GM23338 (cell line): ENCODE measurements around the gene ZNF493. TPM values are rescaled to one million over a fixed set of nuclear protein-coding genes. Genes with fewer than 3 reads are reported as not detected.
A peak's percentile ranks its signal among the peaks of the same experiment; 100 is the strongest.

Experiments
- ATAC-seq: fragments of 200-7000 bp; cut with Tn5 transposase; 3 replicates; pipeline ENCODE4 v1.9.1; 2020
- DNase-seq: peaks from one replicate; pipeline ENCODE4 v3.0.0-alpha.2; 2015; ENCODE audit warnings: low spot score
- H2AFZ ChIP-seq: fragments of 200-600 bp; sonication (generic); 2 replicates; pipeline ENCODE4 v1.8.0; 2016; ENCODE audit warnings: antibody characterized with exemption, mild to moderate bottlenecking, moderate library complexity
- H3F3A ChIP-seq: fragments of 200-600 bp; sonication (generic); replicated peaks from 2 replicates; pipeline ENCODE4 v1.8.0; 2017; ENCODE audit warnings: antibody characterized with exemption, mixed run types, low read depth
- H3K27ac ChIP-seq: fragments of 200-600 bp; sonication (generic); 2 replicates; pipeline ENCODE4 v1.6.1; 2016; ENCODE audit warnings: low read depth
- H3K27me3 ChIP-seq: fragments of 200-600 bp; sonication (generic); 2 replicates; pipeline ENCODE4 v1.8.0; 2016; ENCODE audit warnings: mild to moderate bottlenecking, mixed run types, moderate library complexity; ENCODE audit not compliant: insufficient read depth
- H3K36me3 ChIP-seq: fragments of 200-600 bp; sonication (generic); 2 replicates; pipeline ENCODE4 v1.8.0; 2016; ENCODE audit warnings: mild to moderate bottlenecking; ENCODE audit not compliant: insufficient read depth
- H3K4me1 ChIP-seq: fragments of 200-600 bp; sonication (generic); 2 replicates; pipeline ENCODE4 v1.8.0; 2016; ENCODE audit warnings: mild to moderate bottlenecking, moderate library complexity; ENCODE audit not compliant: insufficient read depth
- H3K4me2 ChIP-seq: fragments of 200-600 bp; sonication (generic); 2 replicates; pipeline ENCODE4 v1.7.1; 2017; ENCODE audit warnings: mixed run types
- H3K4me3 ChIP-seq: fragments of 200-600 bp; sonication (generic); 2 replicates; pipeline ENCODE4 v1.6.1; 2016; ENCODE audit warnings: mixed run types
- H3K79me2 ChIP-seq: fragments of 200-600 bp; sonication (generic); replicated peaks from 2 replicates; pipeline ENCODE4 v1.8.0; 2017; ENCODE audit warnings: mild to moderate bottlenecking; ENCODE audit not compliant: insufficient read depth
- H3K9me2 ChIP-seq: fragments of 200-600 bp; sonication (generic); 2 replicates; pipeline ENCODE4 v1.8.0; 2017; ENCODE audit not compliant: insufficient read depth
- H4K20me1 ChIP-seq: fragments of 200-600 bp; sonication (generic); replicated peaks from 2 replicates; pipeline ENCODE4 v1.8.0; 2017; ENCODE audit warnings: mild to moderate bottlenecking; ENCODE audit not compliant: insufficient read depth
- H3K27ac Mint-ChIP-seq: 2 replicates; pipeline ENCODE4 v1.8.0; 2020; ENCODE audit warnings: inconsistent platforms, mild to moderate bottlenecking, moderate library complexity, mixed read lengths
- H3K27me3 Mint-ChIP-seq: 3 replicates; pipeline ENCODE4 v1.8.0; 2022; ENCODE audit warnings: low read depth, mild to moderate bottlenecking, moderate library complexity, mixed read lengths, inconsistent platforms; ENCODE audit not compliant: insufficient read depth, poor library complexity
- H3K36me3 Mint-ChIP-seq: 3 replicates; pipeline ENCODE4 v1.8.0; 2021; ENCODE audit warnings: low read depth, mild to moderate bottlenecking, inconsistent platforms, moderate library complexity, mixed read lengths
- H3K4me1 Mint-ChIP-seq: 3 replicates; pipeline ENCODE4 v1.8.0; 2020; ENCODE audit warnings: mild to moderate bottlenecking, inconsistent platforms, mixed read lengths
- H3K4me3 Mint-ChIP-seq: 3 replicates; pipeline ENCODE4 v1.8.0; 2021; ENCODE audit warnings: moderate library complexity, mild to moderate bottlenecking, inconsistent platforms, mixed read lengths
- H3K9me3 Mint-ChIP-seq: 3 replicates; pipeline ENCODE4 v1.8.0; 2020; ENCODE audit warnings: moderate library complexity, mild to moderate bottlenecking, inconsistent platforms, mixed read lengths
- EZH2phosphoT487 ChIP-seq: fragments of 200-600 bp; sonication (generic); IDR thresholded peaks from one replicate; pipeline ENCODE4 v1.8.1; 2018; ENCODE audit warnings: antibody characterized with exemption; ENCODE audit not compliant: unreplicated experiment
- JUNB ChIP-seq: IDR thresholded peaks from one replicate; pipeline ENCODE4 v1.6.1; 2016; ENCODE audit warnings: antibody characterized with exemption; ENCODE audit not compliant: unreplicated experiment
- NANOG ChIP-seq: IDR thresholded peaks from 2 replicates; pipeline ENCODE4 v1.6.1; 2016; ENCODE audit warnings: antibody characterized with exemption, borderline replicate concordance
- ZNF331 ChIP-seq: fragments of 250-450 bp; sonication (Bioruptor Pico); IDR thresholded peaks from 2 replicates; pipeline ENCODE4 v1.5.0; 2020; ENCODE audit warnings: low read depth, mild to moderate bottlenecking, moderate library complexity
- polyA plus RNA-seq: library from polyadenylated mRNA; unstranded; fragments of >200 nt; fragmentation: Nextera tagmentation; extraction: Ambion mirVana; gene quantifications from 2 replicates; pipeline ENCODE4 v1.2.1, GENCODE V29; 2016
- total RNA-seq: library from RNA; depleted of rRNA; stranded (reverse); fragments of >200 nt; shearing (Covaris generic); gene quantifications from 2 replicates; pipeline ENCODE4 v1.2.3, GENCODE V29; 2014
- TF ChIP-seq, protein P1 (sequence below), 2 experiments: fragments of 200-600 bp in 1 of 2; sonication (generic) in 1 of 2; conservative IDR thresholded peaks; 2 replicates each; pipeline versions ENCODE4 v1.5.1 to v1.6.1; 2016 to 2017; ENCODE audit warnings: antibody characterized with exemption in 2 of 2, low read depth in 2 of 2, mild to moderate bottlenecking in 2 of 2, moderate library complexity in 1 of 2
- TF ChIP-seq, protein P2 (sequence below): fragments of 250-450 bp; sonication (Bioruptor Pico); IDR thresholded peaks from 2 replicates; pipeline ENCODE4 v1.5.0; 2020; ENCODE audit warnings: mild to moderate bottlenecking, moderate library complexity

ZNF493 gene
- total and polyA plus RNA-seq, 2 experiments from 2014 or later: 28.7 to 63.4 TPM

DNA sequence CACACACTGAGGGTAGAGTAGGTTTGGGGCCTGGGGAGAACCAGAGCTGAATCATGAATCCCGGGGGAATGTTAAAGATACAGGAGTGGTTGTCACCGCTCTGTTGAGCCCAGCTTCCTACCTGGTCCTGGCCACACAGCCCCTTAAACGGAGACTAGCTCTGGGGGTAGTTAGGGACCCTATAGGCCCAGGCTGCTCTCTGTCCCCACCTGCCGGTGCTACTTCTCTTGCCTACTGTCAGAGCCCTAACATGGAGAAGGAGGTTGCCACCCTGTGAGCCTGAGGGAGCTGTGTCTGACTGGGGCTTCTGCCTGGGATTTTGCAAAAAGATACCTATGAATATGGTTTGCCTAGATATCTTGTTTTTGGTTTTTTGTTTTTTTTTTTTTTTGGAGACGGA is 71.9 kb downstream of the ZNF493 start:
- ATAC-seq (peak; percentile 49), DNase-seq (peak; percentile 66)
- H3K79me2 ChIP-seq: no peaks in the 10 kb centered on the region
- peaks cover 4% of the 10 kb centered on the region; the same call in 1 of the 3 replicates for H3K36me3 Mint-ChIP-seq
- H3K27me3 ChIP-seq: no peaks in the 10 kb centered on the region
- no peaks in the 10 kb centered on the region for H3K4me1 Mint-ChIP-seq
- no peak overlapping the region for H3K4me3 Mint-ChIP-seq
- H3K9me2 ChIP-seq: no peaks in the 10 kb centered on the region
- no peak overlapping the region for H3K4me3 ChIP-seq
- H3K27ac ChIP-seq: no peak overlapping the region
- no peak for TF ChIP-seq ZNF331 (CRISPR knock-in tag)
- TF ChIP-seq, protein P1, sequence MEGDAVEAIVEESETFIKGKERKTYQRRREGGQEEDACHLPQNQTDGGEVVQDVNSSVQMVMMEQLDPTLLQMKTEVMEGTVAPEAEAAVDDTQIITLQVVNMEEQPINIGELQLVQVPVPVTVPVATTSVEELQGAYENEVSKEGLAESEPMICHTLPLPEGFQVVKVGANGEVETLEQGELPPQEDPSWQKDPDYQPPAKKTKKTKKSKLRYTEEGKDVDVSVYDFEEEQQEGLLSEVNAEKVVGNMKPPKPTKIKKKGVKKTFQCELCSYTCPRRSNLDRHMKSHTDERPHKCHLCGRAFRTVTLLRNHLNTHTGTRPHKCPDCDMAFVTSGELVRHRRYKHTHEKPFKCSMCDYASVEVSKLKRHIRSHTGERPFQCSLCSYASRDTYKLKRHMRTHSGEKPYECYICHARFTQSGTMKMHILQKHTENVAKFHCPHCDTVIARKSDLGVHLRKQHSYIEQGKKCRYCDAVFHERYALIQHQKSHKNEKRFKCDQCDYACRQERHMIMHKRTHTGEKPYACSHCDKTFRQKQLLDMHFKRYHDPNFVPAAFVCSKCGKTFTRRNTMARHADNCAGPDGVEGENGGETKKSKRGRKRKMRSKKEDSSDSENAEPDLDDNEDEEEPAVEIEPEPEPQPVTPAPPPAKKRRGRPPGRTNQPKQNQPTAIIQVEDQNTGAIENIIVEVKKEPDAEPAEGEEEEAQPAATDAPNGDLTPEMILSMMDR (conservative IDR thresholded peaks at IDR 0.05; ENCODE audit: low read depth in 2 of 2): peak; percentile 55 to 66
- TF ChIP-seq EZH2phosphoT487: no peak
- H3F3A ChIP-seq: no peaks in the 10 kb centered on the region
- no peak overlapping the region for H3K27ac Mint-ChIP-seq
- peaks cover 20% of the 10 kb centered on the region for H3K9me3 Mint-ChIP-seq
- H3K4me2 ChIP-seq: no peak overlapping the region
- H3K36me3 ChIP-seq: no peaks in the 10 kb centered on the region
- H3K27me3 Mint-ChIP-seq: peaks cover 2% of the 10 kb centered on the region
- H3K4me1 ChIP-seq: no peaks in the 10 kb centered on the region
- no peak overlapping the region for H2AFZ ChIP-seq
- H4K20me1 ChIP-seq: no peaks in the 10 kb centered on the region

DNA sequence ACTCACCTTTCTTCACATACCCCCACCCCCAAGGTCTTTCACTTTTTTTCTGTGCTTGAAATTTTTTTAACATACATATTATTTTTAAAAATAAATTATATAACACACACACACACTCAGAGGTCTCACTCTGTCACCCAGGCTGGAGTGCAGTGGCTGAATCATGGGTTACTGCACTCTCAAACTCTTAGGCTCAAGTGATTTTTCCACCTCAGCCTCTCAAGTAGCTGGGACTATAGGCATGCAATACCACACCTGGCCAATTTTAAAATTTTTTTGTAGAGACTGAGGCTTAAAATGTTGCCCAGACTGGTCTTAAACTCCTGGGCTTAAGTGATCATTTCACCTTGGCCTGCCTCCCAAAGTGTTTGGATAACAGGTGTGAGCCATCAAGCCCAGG is 75.6 kb downstream of the ZNF493 start:
- peaks cover 11% of the 10 kb centered on the region; the same call in 2 of the 3 replicates for H3K36me3 Mint-ChIP-seq
- no peaks in the 10 kb centered on the region for H3K36me3 ChIP-seq
- ATAC-seq: no peak
- TF ChIP-seq JUNB: no peak
- no peak for TF ChIP-seq NANOG
- TF ChIP-seq, protein P2, sequence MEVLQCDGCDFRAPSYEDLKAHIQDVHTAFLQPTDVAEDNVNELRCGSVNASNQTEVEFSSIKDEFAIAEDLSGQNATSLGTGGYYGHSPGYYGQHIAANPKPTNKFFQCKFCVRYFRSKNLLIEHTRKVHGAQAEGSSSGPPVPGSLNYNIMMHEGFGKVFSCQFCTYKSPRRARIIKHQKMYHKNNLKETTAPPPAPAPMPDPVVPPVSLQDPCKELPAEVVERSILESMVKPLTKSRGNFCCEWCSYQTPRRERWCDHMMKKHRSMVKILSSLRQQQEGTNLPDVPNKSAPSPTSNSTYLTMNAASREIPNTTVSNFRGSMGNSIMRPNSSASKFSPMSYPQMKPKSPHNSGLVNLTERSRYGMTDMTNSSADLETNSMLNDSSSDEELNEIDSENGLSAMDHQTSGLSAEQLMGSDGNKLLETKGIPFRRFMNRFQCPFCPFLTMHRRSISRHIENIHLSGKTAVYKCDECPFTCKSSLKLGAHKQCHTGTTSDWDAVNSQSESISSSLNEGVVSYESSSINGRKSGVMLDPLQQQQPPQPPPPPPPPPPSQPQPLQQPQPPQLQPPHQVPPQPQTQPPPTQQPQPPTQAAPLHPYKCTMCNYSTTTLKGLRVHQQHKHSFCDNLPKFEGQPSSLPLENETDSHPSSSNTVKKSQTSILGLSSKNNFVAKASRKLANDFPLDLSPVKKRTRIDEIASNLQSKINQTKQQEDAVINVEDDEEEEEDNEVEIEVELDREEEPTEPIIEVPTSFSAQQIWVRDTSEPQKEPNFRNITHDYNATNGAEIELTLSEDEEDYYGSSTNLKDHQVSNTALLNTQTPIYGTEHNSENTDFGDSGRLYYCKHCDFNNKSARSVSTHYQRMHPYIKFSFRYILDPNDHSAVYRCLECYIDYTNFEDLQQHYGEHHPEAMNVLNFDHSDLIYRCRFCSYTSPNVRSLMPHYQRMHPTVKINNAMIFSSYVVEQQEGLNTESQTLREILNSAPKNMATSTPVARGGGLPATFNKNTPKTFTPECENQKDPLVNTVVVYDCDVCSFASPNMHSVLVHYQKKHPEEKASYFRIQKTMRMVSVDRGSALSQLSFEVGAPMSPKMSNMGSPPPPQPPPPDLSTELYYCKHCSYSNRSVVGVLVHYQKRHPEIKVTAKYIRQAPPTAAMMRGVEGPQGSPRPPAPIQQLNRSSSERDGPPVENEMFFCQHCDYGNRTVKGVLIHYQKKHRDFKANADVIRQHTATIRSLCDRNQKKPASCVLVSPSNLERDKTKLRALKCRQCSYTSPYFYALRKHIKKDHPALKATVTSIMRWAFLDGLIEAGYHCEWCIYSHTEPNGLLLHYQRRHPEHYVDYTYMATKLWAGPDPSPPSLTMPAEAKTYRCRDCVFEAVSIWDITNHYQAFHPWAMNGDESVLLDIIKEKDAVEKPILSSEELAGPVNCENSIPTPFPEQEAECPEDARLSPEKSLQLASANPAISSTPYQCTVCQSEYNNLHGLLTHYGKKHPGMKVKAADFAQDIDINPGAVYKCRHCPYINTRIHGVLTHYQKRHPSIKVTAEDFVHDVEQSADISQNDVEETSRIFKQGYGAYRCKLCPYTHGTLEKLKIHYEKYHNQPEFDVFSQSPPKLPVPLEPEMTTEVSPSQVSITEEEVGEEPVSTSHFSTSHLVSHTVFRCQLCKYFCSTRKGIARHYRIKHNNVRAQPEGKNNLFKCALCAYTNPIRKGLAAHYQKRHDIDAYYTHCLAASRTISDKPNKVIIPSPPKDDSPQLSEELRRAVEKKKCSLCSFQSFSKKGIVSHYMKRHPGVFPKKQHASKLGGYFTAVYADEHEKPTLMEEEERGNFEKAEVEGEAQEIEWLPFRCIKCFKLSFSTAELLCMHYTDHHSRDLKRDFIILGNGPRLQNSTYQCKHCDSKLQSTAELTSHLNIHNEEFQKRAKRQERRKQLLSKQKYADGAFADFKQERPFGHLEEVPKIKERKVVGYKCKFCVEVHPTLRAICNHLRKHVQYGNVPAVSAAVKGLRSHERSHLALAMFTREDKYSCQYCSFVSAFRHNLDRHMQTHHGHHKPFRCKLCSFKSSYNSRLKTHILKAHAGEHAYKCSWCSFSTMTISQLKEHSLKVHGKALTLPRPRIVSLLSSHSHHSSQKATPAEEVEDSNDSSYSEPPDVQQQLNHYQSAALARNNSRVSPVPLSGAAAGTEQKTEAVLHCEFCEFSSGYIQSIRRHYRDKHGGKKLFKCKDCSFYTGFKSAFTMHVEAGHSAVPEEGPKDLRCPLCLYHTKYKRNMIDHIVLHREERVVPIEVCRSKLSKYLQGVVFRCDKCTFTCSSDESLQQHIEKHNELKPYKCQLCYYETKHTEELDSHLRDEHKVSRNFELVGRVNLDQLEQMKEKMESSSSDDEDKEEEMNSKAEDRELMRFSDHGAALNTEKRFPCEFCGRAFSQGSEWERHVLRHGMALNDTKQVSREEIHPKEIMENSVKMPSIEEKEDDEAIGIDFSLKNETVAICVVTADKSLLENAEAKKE (CRISPR knock-in tag): no peak
- no peak for TF ChIP-seq EZH2phosphoT487
- TF ChIP-seq, protein P1 (conservative IDR thresholded peaks at IDR 0.05; ENCODE audit: low read depth in 2 of 2): no peak
- H3K4me3 Mint-ChIP-seq: no peak overlapping the region
- no peak overlapping the region for H3K27ac Mint-ChIP-seq
- H3K79me2 ChIP-seq: peaks cover 8% of the 10 kb centered on the region; the same call in 1 of the 2 replicates
- no peak overlapping the region for H3K4me3 ChIP-seq
- H3K9me2 ChIP-seq: no peaks in the 10 kb centered on the region
- no peak overlapping the region for H3K4me2 ChIP-seq
- no peaks in the 10 kb centered on the region for H3K4me1 Mint-ChIP-seq
- H3K27ac ChIP-seq: no peak overlapping the region
- H3K27me3 Mint-ChIP-seq: no peaks in the 10 kb centered on the region
- no peaks in the 10 kb centered on the region for H3F3A ChIP-seq
- H3K27me3 ChIP-seq: no peaks in the 10 kb centered on the region
- no peak for DNase-seq
- H3K4me1 ChIP-seq: no peaks in the 10 kb centered on the region
- H2AFZ ChIP-seq: no peak overlapping the region
- H4K20me1 ChIP-seq: no peaks in the 10 kb centered on the region
- peaks cover 38% of the 10 kb centered on the region for H3K9me3 Mint-ChIP-seq
